Measurements from ENCODE around the gene MEIKIN.
"Not testable (repeated sequence)": the region's sequence is repeated elsewhere in the genome, so short reads cannot be mapped to it uniquely, and the experiment has no call there.

The MEIKIN gene

GRCh38 chr5:131810510-131811249 is 134.8 kb downstream of the MEIKIN start:
- no peak for DNase-seq (ENCODE audit: low read depth in 2 of 2)

GRCh38 chr5:131796793-131797693 is 148.4 kb downstream of the MEIKIN start, which contains the start of gene FNIP1:
Gene FNIP1, minus strand, starts transcription at chr5:131797017. Its CDS starts 96 bp downstream, at chr5:131796921.
- DNase-seq (ENCODE audit: low read depth in 2 of 2) = peak; percentile 99

GRCh38 chr5:131795879-131796792 is 149.3 kb downstream of the MEIKIN start:
- peak; percentile 13 to 14 for DNase-seq (ENCODE audit: low read depth in 2 of 2)

- DNase-seq (ENCODE audit: low read depth in 2 of 2) = no peak
Observed at GRCh38 chr5:131795228-131795627, 150.2 kb downstream of the MEIKIN start.

- no peak for DNase-seq (ENCODE audit: low read depth in 2 of 2)
Observed at GRCh38 chr5:131794586-131794985, 150.9 kb downstream of the MEIKIN start.

- no peak for DNase-seq (ENCODE audit: low read depth in 2 of 2)
Observed at GRCh38 chr5:131792896-131793295, 152.6 kb downstream of the MEIKIN start.

- DNase-seq (ENCODE audit: low read depth in 2 of 2) = no peak
Observed at GRCh38 chr5:131791866-131792265, 153.6 kb downstream of the MEIKIN start.

GRCh38 chr5:131790550-131790949 is 154.9 kb downstream of the MEIKIN start:
- DNase-seq (ENCODE audit: low read depth in 2 of 2) = no peak

GRCh38 chr5:131789765-131790164 is 155.7 kb downstream of the MEIKIN start:
- DNase-seq (ENCODE audit: low read depth in 2 of 2) = no peak

GRCh38 chr5:131787736-131788135 is 157.7 kb downstream of the MEIKIN start:
- DNase-seq (ENCODE audit: low read depth in 2 of 2) = no peak

- no peak for DNase-seq (ENCODE audit: low read depth in 2 of 2)
Observed at GRCh38 chr5:131786900-131787692, 158.4 kb downstream of the MEIKIN start.

- no peak for DNase-seq (ENCODE audit: low read depth in 2 of 2)
Observed at GRCh38 chr5:131786036-131786435, 159.4 kb downstream of the MEIKIN start.

GRCh38 chr5:131783874-131784273 is 161.6 kb downstream of the MEIKIN start:
- no peak for DNase-seq (ENCODE audit: low read depth in 2 of 2)

GRCh38 chr5:131783357-131783756 is 162.1 kb downstream of the MEIKIN start:
- DNase-seq (ENCODE audit: low read depth in 2 of 2) = no peak

- no peak for DNase-seq (ENCODE audit: low read depth in 2 of 2)
Observed at GRCh38 chr5:131782717-131783116, 162.7 kb downstream of the MEIKIN start.

- not testable (repeated sequence) for DNase-seq (ENCODE audit: low read depth in 2 of 2)
Observed at GRCh38 chr5:131778141-131778540, 167.3 kb downstream of the MEIKIN start.

- no peak for DNase-seq (ENCODE audit: low read depth in 2 of 2)
Observed at GRCh38 chr5:131776450-131776849, 169.0 kb downstream of the MEIKIN start.

- DNase-seq (ENCODE audit: low read depth in 2 of 2) = no peak
Observed at GRCh38 chr5:131774652-131775367, 170.7 kb downstream of the MEIKIN start.

- no peak for DNase-seq (ENCODE audit: low read depth in 2 of 2)
Observed at GRCh38 chr5:131773805-131774204, 171.7 kb downstream of the MEIKIN start.

GRCh38 chr5:131771692-131772091 is 173.8 kb downstream of the MEIKIN start:
- no peak for DNase-seq (ENCODE audit: low read depth in 2 of 2)

Data from stimulated activated CD8-positive, alpha-beta memory T cell treated with anti-CD3 and anti-CD28 coated beads, Interleukin-2, amount 100 ng/mL, for 48 hours (primary cell).